Skeletal muscle tissue (tissue), 4 donors: ENCODE data around the gene CUTA. TPM values are rescaled to one million over a fixed set of nuclear protein-coding genes. Genes with fewer than 3 reads are reported as not detected.
A peak's percentile ranks its signal among the peaks of the same experiment; 100 is the strongest.

ENCODE experiments used
- H3K27ac ChIP-seq: one replicate; pipeline ENCODE4 v1.7.0; 2013; ENCODE audit warnings: mild to moderate bottlenecking, low read depth, low read length, inconsistent platforms
- H3K27me3 ChIP-seq, 3 donors: one replicate each; pipeline ENCODE4 v1.7.0; 2013; ENCODE audit warnings: low read length in 3 of 3; ENCODE audit not compliant: control insufficient read depth in 3 of 3, insufficient read depth in 3 of 3
- H3K36me3 ChIP-seq, 3 donors: one replicate each; pipeline ENCODE4 v1.7.0; 2013; ENCODE audit warnings: low read length in 3 of 3; ENCODE audit not compliant: control insufficient read depth in 3 of 3, insufficient read depth in 3 of 3
- H3K4me1 ChIP-seq, 3 donors: one replicate each; pipeline ENCODE4 v1.7.0; 2013; ENCODE audit warnings: low read length in 3 of 3, mild to moderate bottlenecking in 3 of 3; ENCODE audit not compliant: control insufficient read depth in 3 of 3, insufficient read depth in 3 of 3
- H3K4me3 ChIP-seq, 3 donors: one replicate each; pipeline ENCODE4 v1.7.0; 2013; ENCODE audit warnings: low read length in 3 of 3
- H3K9ac ChIP-seq, 3 donors: one replicate each; pipeline ENCODE4 v1.7.0; 2013; ENCODE audit warnings: low read length in 3 of 3, mild to moderate bottlenecking in 3 of 3, moderate library complexity in 2 of 3, low read depth in 1 of 3
- H3K9me3 ChIP-seq, 3 donors: one replicate each; pipeline ENCODE4 v1.7.0; 2013; ENCODE audit warnings: low read length in 3 of 3; ENCODE audit not compliant: control insufficient read depth in 3 of 3
- total RNA-seq: library from RNA; depleted of rRNA; stranded (reverse); fragments of >200 nt; gene quantifications from one replicate; pipeline ENCODE4 v1.2.3, GENCODE V29; 2014
- donor health status: Osteomylitis.

The CUTA gene
- total RNA-seq, 1 donor from 2014 or later, result 73.1 TPM

- H3K9me3 ChIP-seq, result no peaks in the 10 kb centered on the region
- no peaks in the 10 kb centered on the region for H3K27me3 ChIP-seq
- peaks cover 6 to 30% (median 7%) of the 10 kb centered on the region in 3 donors for H3K36me3 ChIP-seq
- no peak overlapping the region for H3K9ac ChIP-seq
- H3K27ac ChIP-seq, result no peak overlapping the region
- no peaks in the 10 kb centered on the region for H3K4me1 ChIP-seq
- H3K4me3 ChIP-seq, result no peak overlapping the region
Measured at GRCh38 chr6:33439956-33440648, 22.2 kb upstream of the CUTA start.

GRCh38 chr6:33438978-33439594, 21.2 kb upstream of the CUTA start:
- Histone ChIP-seq H3K4me3 (no peak overlapping the region), H3K36me3 (peaks cover 5 to 28% (median 6%) of the 10 kb centered on the region in 3 donors), H3K27ac (no peak overlapping the region), H3K9me3 (no peaks in the 10 kb centered on the region), H3K9ac (no peak overlapping the region), H3K27me3 (no peaks in the 10 kb centered on the region), H3K4me1 (peaks cover under 1 to 2% (median under 1%) of the 10 kb centered on the region in 3 donors)

- H3K4me1 ChIP-seq, result peaks cover 6 to 12% (median 10%) of the 10 kb centered on the region in 3 donors
- no peak overlapping the region for H3K4me3 ChIP-seq
- H3K27ac ChIP-seq, result no peak overlapping the region
- no peaks in the 10 kb centered on the region for H3K27me3 ChIP-seq
- peaks cover 2 to 28% (median 5%) of the 10 kb centered on the region in 3 donors for H3K36me3 ChIP-seq
- H3K9me3 ChIP-seq, result no peaks in the 10 kb centered on the region
- no peak overlapping the region for H3K9ac ChIP-seq
Measured at GRCh38 chr6:33437666-33438065, 19.8 kb upstream of the CUTA start.

GRCh38 chr6:33434961-33435360, 17.1 kb upstream of the CUTA start:
- Histone ChIP-seq H3K36me3 (peaks cover 2 to 23% (median 5%) of the 10 kb centered on the region in 3 donors), H3K4me1 (peaks cover 13 to 14% (median 14%) of the 10 kb centered on the region in 3 donors)

GRCh38 chr6:33433544-33434191, 15.8 kb upstream of the CUTA start:
- Histone ChIP-seq H3K36me3 (peaks cover 2 to 23% (median 5%) of the 10 kb centered on the region in 3 donors), H3K9ac (peak overlapping the region in 2 of 3 donors; percentile 38 to 71), H3K27ac (no peak overlapping the region), H3K9me3 (no peaks in the 10 kb centered on the region), H3K4me3 (peak overlapping the region in 2 of 3 donors; percentile 42 to 58), H3K4me1 (peaks cover 16 to 21% (median 21%) of the 10 kb centered on the region in 3 donors), H3K27me3 (peaks cover 0 to under 1% (median 0%) of the 10 kb centered on the region in 3 donors)

More at GRCh38 chr6:33434961-33435360, 17.1 kb upstream of the CUTA start:
- Histone ChIP-seq H3K9ac (no peak overlapping the region), H3K27ac (no peak overlapping the region), H3K4me3 (no peak overlapping the region), H3K27me3 (no peaks in the 10 kb centered on the region), H3K9me3 (no peaks in the 10 kb centered on the region)

GRCh38 chr6:33433001-33433543, 15.2 kb upstream of the CUTA start:
- peak overlapping the region in 1 of 3 donors; percentile 66 for H3K9ac ChIP-seq
- peaks cover 0 to 5% (median 0%) of the 10 kb centered on the region in 3 donors for H3K27me3 ChIP-seq
- H3K36me3 ChIP-seq, result peaks cover 0 to 17% (median 5%) of the 10 kb centered on the region in 3 donors
- peaks cover 22 to 27% (median 27%) of the 10 kb centered on the region in 3 donors for H3K4me1 ChIP-seq
- no peaks in the 10 kb centered on the region for H3K9me3 ChIP-seq
- H3K27ac ChIP-seq, result no peak overlapping the region
- H3K4me3 ChIP-seq, result peak overlapping the region in 1 of 3 donors; percentile 45

GRCh38 chr6:33432546-33432945, 14.6 kb upstream of the CUTA start:
- Histone ChIP-seq H3K27ac (no peak overlapping the region), H3K4me3 (no peak overlapping the region), H3K9ac (no peak overlapping the region), H3K4me1 (peaks cover 22 to 28% (median 28%) of the 10 kb centered on the region in 3 donors), H3K9me3 (no peaks in the 10 kb centered on the region), H3K27me3 (peaks cover 0 to 5% (median 0%) of the 10 kb centered on the region in 3 donors), H3K36me3 (peaks cover 0 to 13% (median 5%) of the 10 kb centered on the region in 3 donors)

- H3K36me3 ChIP-seq, result peaks cover 0 to 10% (median 5%) of the 10 kb centered on the region in 3 donors
- H3K9ac ChIP-seq, result no peak overlapping the region
- H3K4me3 ChIP-seq, result no peak overlapping the region
- peaks cover 27 to 33% (median 33%) of the 10 kb centered on the region in 3 donors for H3K4me1 ChIP-seq
- H3K27me3 ChIP-seq, result peaks cover 0 to 5% (median 0%) of the 10 kb centered on the region in 3 donors
- no peak overlapping the region for H3K27ac ChIP-seq
- no peaks in the 10 kb centered on the region for H3K9me3 ChIP-seq
Measured at GRCh38 chr6:33431880-33432541, 14.1 kb upstream of the CUTA start.
